ENCODE results near the gene RSBN1. TPM values are rescaled to one million over a fixed set of nuclear protein-coding genes. Genes with fewer than 3 reads are reported as not detected.

The RSBN1 gene
- total and polyA plus RNA-seq, 2 donors (not counting 1 experiment from before 2014, with no cell fraction given): 9.4 to 10.2 TPM

GRCh38 chr1:113797472-113797871, 14.8 kb downstream of the RSBN1 start:
- no peaks in the 10 kb centered on the region for H4K20me1 ChIP-seq (ENCODE audit: control insufficient read depth, extremely low read depth, insufficient read depth, low read length)
- no peak for DNase-seq (ENCODE audit: low read depth in 2 of 2)
- H3K36me3 ChIP-seq (ENCODE audit: control insufficient read depth, insufficient read depth, low read length): no peaks in the 10 kb centered on the region
- H3K9ac ChIP-seq (ENCODE audit: insufficient read depth, low read length): no peak overlapping the region
- H3K9me3 ChIP-seq (ENCODE audit: control insufficient read depth, insufficient read depth, low read depth, low read length): no peaks in the 10 kb centered on the region
- H3K4me3 ChIP-seq (replicated peaks in 1 of 4; ENCODE audit: control extremely low read depth in 1 of 4, insufficient read depth in 1 of 4, low read depth in 3 of 4, low read length in 4 of 4): no peak overlapping the region
- TF ChIP-seq EZH2 (IDR thresholded peaks at IDR 0.05; ENCODE audit: low read length, missing control alignments) (no peak), CTCF (conservative IDR thresholded peaks at IDR 0.05 in 1 of 2, IDR thresholded peaks at IDR 0.05 in 1 of 2; ENCODE audit: low read depth in 1 of 2, low read length in 2 of 2) (no peak)
- H3K79me2 ChIP-seq (ENCODE audit: control insufficient read depth, insufficient read depth, low read length): peaks cover 23% of the 10 kb centered on the region
- no peak overlapping the region for H3K4me2 ChIP-seq (ENCODE audit: extremely low read depth, insufficient read depth, low read length)
- no peak overlapping the region for H3K27ac ChIP-seq (ENCODE audit: insufficient read depth, low read length)
- no peaks in the 10 kb centered on the region for H3K27me3 ChIP-seq (ENCODE audit: control insufficient read depth, insufficient read depth, low read length)
- H3K4me1 ChIP-seq (ENCODE audit: control insufficient read depth, extremely low read depth, insufficient read depth, low read length): no peaks in the 10 kb centered on the region
- H2AFZ ChIP-seq (ENCODE audit: low read length): no peak overlapping the region

GRCh38 chr1:113793878-113794834, 18.1 kb downstream of the RSBN1 start:
- H4K20me1 ChIP-seq (ENCODE audit: control insufficient read depth, extremely low read depth, insufficient read depth, low read length): no peaks in the 10 kb centered on the region
- no peak overlapping the region for H3K4me2 ChIP-seq (ENCODE audit: extremely low read depth, insufficient read depth, low read length)
- H2AFZ ChIP-seq (ENCODE audit: low read length): no peak overlapping the region
- peaks cover 6% of the 10 kb centered on the region for H3K79me2 ChIP-seq (ENCODE audit: control insufficient read depth, insufficient read depth, low read length)
- DNase-seq (ENCODE audit: low read depth in 2 of 2): no peak
- H3K4me3 ChIP-seq (replicated peaks in 1 of 4; ENCODE audit: control extremely low read depth in 1 of 4, insufficient read depth in 1 of 4, low read depth in 3 of 4, low read length in 4 of 4): no peak overlapping the region
- H3K9me3 ChIP-seq (ENCODE audit: control insufficient read depth, insufficient read depth, low read depth, low read length): no peaks in the 10 kb centered on the region
- H3K9ac ChIP-seq (ENCODE audit: insufficient read depth, low read length): no peak overlapping the region
- H3K27me3 ChIP-seq (ENCODE audit: control insufficient read depth, insufficient read depth, low read length): no peaks in the 10 kb centered on the region
- no peaks in the 10 kb centered on the region for H3K36me3 ChIP-seq (ENCODE audit: control insufficient read depth, insufficient read depth, low read length)
- TF ChIP-seq CTCF (conservative IDR thresholded peaks at IDR 0.05 in 1 of 2, IDR thresholded peaks at IDR 0.05 in 1 of 2; ENCODE audit: low read depth in 1 of 2, low read length in 2 of 2): no peak
- no peak for TF ChIP-seq EZH2 (IDR thresholded peaks at IDR 0.05; ENCODE audit: low read length, missing control alignments)
- no peaks in the 10 kb centered on the region for H3K4me1 ChIP-seq (ENCODE audit: control insufficient read depth, extremely low read depth, insufficient read depth, low read length)
- no peak overlapping the region for H3K27ac ChIP-seq (ENCODE audit: insufficient read depth, low read length)

GRCh38 chr1:113792986-113793385, 19.3 kb downstream of the RSBN1 start:
- H3K36me3 ChIP-seq (ENCODE audit: control insufficient read depth, insufficient read depth, low read length): no peaks in the 10 kb centered on the region
- H2AFZ ChIP-seq (ENCODE audit: low read length): no peak overlapping the region
- no peak overlapping the region for H3K4me3 ChIP-seq (replicated peaks in 1 of 4; ENCODE audit: control extremely low read depth in 1 of 4, insufficient read depth in 1 of 4, low read depth in 3 of 4, low read length in 4 of 4)
- DNase-seq (ENCODE audit: low read depth in 2 of 2): peak; percentile 46 to 67
- no peaks in the 10 kb centered on the region for H3K4me1 ChIP-seq (ENCODE audit: control insufficient read depth, extremely low read depth, insufficient read depth, low read length)
- no peaks in the 10 kb centered on the region for H3K27me3 ChIP-seq (ENCODE audit: control insufficient read depth, insufficient read depth, low read length)
- H3K4me2 ChIP-seq (ENCODE audit: extremely low read depth, insufficient read depth, low read length): peak overlapping the region; percentile 49
- H3K9ac ChIP-seq (ENCODE audit: insufficient read depth, low read length): no peak overlapping the region
- peaks cover 1% of the 10 kb centered on the region for H3K79me2 ChIP-seq (ENCODE audit: control insufficient read depth, insufficient read depth, low read length)
- no peak overlapping the region for H3K27ac ChIP-seq (ENCODE audit: insufficient read depth, low read length)
- H4K20me1 ChIP-seq (ENCODE audit: control insufficient read depth, extremely low read depth, insufficient read depth, low read length): no peaks in the 10 kb centered on the region
- no peaks in the 10 kb centered on the region for H3K9me3 ChIP-seq (ENCODE audit: control insufficient read depth, insufficient read depth, low read depth, low read length)
- TF ChIP-seq CTCF (conservative IDR thresholded peaks at IDR 0.05 in 1 of 2, IDR thresholded peaks at IDR 0.05 in 1 of 2; ENCODE audit: low read depth in 1 of 2, low read length in 2 of 2) (no peak), EZH2 (IDR thresholded peaks at IDR 0.05; ENCODE audit: low read length, missing control alignments) (no peak)

Measured in fibroblast of lung (primary cell).